ENCODE data around the gene LRRC28.
A peak's percentile ranks its signal among the peaks of the same experiment; 100 is the strongest.

LRRC28 gene

DNA sequence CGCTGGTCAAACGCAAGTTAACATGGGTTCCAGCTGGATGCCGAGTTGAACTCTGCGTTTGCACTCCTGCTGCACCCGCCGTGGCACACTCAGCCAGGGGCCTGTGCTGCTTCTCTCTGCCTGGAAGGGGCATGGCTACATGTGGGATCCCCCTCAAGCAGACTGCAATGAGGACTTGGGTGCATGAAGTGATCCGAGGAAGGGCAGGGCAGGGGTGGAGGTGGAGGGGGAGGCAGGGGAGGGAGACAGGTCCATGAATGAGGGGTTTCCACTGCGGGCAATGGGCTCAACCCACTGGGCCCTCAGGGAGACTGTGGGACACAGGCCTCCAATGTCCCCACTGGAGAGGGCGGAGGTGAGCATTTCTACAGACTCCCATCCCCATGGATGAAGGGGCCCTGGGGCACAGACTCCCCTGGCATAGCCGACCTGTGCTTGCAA lies 172.9 kb downstream of the LRRC28 start:
- no peak overlapping the region for H3K4me3 ChIP-seq (replicated peaks; ENCODE audit: low read depth, low read length)
- no peak for DNase-seq (ENCODE audit: extremely low read depth, low read depth)
- TF ChIP-seq, protein P1, sequence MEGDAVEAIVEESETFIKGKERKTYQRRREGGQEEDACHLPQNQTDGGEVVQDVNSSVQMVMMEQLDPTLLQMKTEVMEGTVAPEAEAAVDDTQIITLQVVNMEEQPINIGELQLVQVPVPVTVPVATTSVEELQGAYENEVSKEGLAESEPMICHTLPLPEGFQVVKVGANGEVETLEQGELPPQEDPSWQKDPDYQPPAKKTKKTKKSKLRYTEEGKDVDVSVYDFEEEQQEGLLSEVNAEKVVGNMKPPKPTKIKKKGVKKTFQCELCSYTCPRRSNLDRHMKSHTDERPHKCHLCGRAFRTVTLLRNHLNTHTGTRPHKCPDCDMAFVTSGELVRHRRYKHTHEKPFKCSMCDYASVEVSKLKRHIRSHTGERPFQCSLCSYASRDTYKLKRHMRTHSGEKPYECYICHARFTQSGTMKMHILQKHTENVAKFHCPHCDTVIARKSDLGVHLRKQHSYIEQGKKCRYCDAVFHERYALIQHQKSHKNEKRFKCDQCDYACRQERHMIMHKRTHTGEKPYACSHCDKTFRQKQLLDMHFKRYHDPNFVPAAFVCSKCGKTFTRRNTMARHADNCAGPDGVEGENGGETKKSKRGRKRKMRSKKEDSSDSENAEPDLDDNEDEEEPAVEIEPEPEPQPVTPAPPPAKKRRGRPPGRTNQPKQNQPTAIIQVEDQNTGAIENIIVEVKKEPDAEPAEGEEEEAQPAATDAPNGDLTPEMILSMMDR (IDR thresholded peaks at IDR 0.05; ENCODE audit: low read depth, low read length, missing control alignments): no peak

DNA sequence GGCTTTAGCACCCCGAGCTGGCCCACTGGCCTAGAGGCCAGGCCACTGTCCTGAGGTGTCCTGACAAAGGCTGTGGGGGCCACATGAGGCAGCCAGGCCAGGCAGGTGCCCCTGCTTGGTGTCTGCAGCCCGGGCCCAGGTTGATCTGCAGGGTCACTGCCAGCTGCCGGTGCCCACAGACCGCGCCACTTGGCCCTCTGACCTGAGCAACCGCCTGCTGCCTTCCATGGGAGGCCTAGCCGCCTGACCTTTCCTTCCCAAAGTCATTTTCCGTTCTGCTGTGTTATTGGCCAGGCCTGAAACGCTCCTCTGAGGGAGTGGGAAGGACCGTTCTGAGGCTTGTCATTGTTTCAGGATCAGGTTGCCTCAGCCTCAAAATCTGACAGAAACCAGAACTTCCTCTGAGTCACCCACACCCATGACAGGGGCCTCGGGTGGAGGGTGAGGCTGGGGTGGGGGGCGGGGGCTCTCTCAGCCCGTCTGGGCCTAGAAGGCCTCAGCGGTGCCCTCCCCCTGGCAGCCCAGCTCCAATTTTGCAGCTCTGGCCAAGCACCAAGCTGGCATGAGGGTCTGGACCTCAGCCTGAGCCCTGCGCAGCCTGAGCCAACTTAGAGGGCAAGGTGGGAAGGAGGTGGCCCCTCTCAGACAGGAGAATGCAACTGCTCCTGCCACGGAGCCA lies 173.8 kb downstream of the LRRC28 start:
- peak; percentile 52 for DNase-seq (ENCODE audit: extremely low read depth, low read depth)
- TF ChIP-seq, protein P1 (IDR thresholded peaks at IDR 0.05; ENCODE audit: low read depth, low read length, missing control alignments): no peak
- no peak overlapping the region for H3K4me3 ChIP-seq (replicated peaks; ENCODE audit: low read depth, low read length)

DNA sequence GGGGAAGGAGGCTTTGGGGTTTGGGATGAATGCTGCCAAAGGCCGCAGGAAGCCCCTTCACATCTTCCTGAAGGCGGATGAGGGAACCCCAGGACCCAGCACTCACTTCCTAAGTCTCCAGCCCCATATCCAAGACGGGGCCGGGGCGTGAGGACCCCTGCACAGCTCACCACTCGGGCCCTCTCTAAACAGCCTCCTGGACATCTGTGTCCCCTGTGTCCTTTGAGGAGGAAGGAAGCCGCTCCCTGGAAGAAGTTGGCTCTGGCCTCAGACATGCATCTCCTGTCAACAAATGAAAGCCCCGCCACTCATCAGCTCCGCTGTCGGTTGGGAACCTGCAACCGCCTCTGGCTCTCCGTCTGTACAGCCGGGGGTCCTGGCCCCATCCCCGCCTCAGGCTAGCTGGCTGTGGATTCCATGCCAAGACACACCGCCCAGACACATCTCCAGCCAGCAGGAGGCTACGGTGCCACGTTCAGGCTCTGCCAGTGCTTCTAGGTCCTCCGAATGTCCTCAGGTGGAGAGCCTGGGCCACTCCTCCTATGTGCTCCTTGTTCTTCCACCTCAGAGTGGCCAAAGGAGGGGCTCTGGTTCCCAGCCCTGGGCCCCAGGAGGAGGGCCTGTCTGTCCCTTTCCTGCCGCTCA lies 174.5 kb downstream of the LRRC28 start:
- DNase-seq (ENCODE audit: extremely low read depth, low read depth): no peak
- no peak overlapping the region for H3K4me3 ChIP-seq (replicated peaks; ENCODE audit: low read depth, low read length)
- TF ChIP-seq, protein P1 (IDR thresholded peaks at IDR 0.05; ENCODE audit: low read depth, low read length, missing control alignments): no peak

DNA sequence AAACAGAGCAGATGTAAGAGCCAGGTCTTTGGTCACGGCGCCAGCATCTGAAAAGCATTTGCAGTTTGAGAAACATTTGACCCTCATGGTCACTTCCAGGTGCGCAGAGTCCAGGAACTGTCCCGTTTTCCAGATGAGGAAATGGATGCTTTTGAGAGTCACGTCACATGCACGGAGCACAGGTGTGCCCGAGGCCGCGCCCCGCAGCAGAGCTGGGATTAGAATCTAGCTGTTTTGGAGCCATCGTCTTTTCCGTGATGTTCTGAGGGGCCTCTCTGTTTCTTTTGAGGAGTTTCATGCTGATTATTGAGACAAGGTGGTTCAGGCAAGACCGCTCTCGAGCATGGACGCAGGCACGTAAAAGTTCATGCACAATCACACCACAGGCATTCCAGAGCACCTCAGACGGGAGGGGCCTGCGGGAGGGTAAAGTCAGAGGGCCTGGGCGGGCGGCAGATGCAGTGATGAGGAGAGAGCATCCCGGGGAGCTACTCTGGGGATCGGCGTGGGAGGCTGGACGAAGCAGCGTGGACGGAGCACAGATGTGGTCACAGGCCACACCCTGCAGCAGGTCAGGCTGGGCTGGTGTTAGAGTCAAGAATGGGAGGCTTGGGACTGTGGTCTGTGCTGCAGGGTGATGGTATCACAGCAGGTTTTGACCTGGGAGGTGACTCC lies 175.3 kb downstream of the LRRC28 start:
- DNase-seq (ENCODE audit: extremely low read depth, low read depth): no peak
- H3K4me3 ChIP-seq (replicated peaks; ENCODE audit: low read depth, low read length): no peak overlapping the region
- TF ChIP-seq, protein P1 (IDR thresholded peaks at IDR 0.05; ENCODE audit: low read depth, low read length, missing control alignments): no peak

DNA sequence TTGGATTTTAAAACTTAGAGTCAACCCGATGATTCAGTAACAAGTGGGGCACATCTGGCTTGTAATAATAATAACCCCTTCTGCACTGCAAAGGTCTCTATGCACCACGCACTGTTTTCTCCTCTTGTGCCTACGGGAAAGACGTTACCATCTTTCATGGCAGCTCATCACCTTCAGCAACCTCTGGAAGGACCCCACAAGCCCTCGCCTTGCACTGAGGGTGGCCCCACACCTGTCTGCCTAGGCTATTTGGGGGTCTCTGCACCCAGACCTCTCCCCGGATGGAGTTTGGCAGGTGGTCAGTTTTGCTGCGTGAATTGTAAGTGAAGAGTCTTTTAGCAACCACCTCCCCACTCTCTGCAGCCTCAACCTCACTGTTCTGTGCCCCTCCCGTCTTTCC lies 175.9 kb downstream of the LRRC28 start:
- H3K4me3 ChIP-seq (replicated peaks; ENCODE audit: low read depth, low read length): no peak overlapping the region
- TF ChIP-seq, protein P1 (IDR thresholded peaks at IDR 0.05; ENCODE audit: low read depth, low read length, missing control alignments): no peak
- DNase-seq (ENCODE audit: extremely low read depth, low read depth): no peak

DNA sequence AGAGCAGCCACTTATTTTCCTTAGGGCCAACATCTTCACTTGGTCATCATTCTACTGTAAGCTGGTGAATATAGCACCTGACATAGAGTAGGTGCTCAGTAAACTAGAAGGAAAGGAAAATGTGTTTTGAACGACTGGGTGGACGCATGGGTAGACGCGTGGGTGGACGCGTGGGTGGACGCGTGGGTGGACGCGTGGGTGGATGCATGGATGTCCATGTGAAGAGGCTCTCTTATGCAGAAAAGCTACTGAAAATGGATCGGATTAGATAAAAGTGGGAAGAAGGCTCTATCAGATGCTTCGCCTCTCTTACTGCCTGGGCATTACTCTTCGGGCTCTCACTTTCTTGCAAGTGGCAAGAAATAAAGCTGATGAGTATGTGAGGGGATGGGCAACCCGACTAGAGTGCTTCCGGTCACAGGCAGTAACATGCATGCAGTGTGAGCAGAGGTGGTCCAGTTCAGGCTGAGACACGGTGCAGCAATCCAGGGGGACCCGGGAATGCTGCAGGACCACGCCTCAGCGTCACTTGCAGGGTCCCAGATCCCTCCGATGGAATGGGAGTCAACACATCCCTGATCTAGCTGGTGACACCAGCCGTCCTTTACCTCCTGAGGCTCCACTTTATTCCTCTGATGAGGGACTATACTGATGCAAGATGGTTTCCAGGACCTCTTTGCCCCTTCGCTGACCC lies 176.5 kb downstream of the LRRC28 start:
- TF ChIP-seq, protein P1 (IDR thresholded peaks at IDR 0.05; ENCODE audit: low read depth, low read length, missing control alignments): no peak
- no peak overlapping the region for H3K4me3 ChIP-seq (replicated peaks; ENCODE audit: low read depth, low read length)
- DNase-seq (ENCODE audit: extremely low read depth, low read depth): no peak

Data from HFF-Myc (cell line).